Activated CD4-positive, alpha-beta T cell treated with anti-CD3 and anti-CD28 coated beads, Interleukin-2, amount 50 U/mL, for 48 hours (primary cell): Measurements from ENCODE around the gene ZDHHC19.
"Not testable (repeated sequence)": the region's sequence is repeated elsewhere in the genome, so short reads cannot be mapped to it uniquely, and the experiment has no call there.

Experiments used
- DNase-seq, 2 experiments: peaks; one replicate each; pipeline ENCODE4 v3.0.0-alpha.2; 2020

The ZDHHC19 gene

DNA sequence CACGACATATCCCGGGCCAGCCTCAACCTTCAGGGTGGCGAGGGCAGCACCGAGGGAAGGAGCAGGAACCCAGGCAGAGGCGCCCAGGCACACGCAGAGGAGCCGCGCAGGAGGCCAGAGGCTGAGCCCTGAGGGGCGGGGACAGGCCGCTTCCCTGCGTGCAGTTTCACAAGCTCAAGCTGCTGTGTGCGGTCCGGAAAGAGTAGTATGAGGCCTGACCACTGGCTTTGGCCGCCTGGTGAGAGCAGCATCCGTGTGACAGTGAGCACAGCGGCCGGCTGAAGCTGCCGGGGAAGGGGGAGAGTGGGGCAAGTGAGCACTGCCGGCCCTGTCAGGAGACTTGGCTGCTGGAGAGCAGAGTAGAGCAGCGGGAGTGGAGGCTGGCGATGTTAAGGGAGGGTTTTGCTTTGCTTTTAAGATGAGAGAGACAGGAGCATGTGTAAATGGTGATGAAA lies 8.7 kb downstream of the ZDHHC19 start:
- DNase-seq = no peak

GRCh38 chr3:196198771-196199753 lies 12.1 kb downstream of the ZDHHC19 start:
- no peak for DNase-seq

DNA sequence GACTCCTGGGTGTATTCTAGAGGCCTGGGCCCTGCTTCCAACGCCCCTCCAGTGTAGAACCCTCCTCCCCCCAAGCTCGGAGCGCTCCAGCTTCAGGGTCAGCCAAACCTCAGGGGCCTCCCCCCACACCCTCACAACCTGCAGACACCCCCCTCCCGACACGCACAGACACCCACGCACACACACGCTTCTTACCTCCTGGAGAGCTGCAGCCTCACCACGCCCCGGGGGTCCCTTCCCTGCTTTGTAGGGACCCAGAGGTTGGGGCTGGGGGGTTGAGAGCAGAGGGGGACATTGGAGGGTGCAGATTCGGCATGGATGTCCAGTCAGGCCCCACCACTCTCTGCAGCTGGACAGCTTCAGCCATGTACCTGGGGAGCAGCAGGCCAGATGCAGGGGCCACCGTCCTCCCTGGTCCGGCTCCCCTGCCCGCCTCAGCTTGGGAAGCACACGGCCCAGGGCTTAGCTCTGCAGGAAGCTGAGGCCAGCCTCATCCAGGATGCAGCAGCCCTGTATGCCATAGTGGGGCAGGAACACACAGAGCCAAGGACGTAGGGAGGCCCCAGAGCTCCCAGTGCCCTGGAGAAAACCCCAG lies 13.0 kb downstream of the ZDHHC19 start:
- no peak for DNase-seq

- no peak for DNase-seq
Measured at GRCh38 chr3:196197524-196197923, 13.7 kb downstream of the ZDHHC19 start.

GRCh38 chr3:196195664-196196265 lies 15.4 kb downstream of the ZDHHC19 start:
- DNase-seq = no peak

GRCh38 chr3:196194542-196194915 lies 16.7 kb downstream of the ZDHHC19 start:
- DNase-seq = no peak

DNA sequence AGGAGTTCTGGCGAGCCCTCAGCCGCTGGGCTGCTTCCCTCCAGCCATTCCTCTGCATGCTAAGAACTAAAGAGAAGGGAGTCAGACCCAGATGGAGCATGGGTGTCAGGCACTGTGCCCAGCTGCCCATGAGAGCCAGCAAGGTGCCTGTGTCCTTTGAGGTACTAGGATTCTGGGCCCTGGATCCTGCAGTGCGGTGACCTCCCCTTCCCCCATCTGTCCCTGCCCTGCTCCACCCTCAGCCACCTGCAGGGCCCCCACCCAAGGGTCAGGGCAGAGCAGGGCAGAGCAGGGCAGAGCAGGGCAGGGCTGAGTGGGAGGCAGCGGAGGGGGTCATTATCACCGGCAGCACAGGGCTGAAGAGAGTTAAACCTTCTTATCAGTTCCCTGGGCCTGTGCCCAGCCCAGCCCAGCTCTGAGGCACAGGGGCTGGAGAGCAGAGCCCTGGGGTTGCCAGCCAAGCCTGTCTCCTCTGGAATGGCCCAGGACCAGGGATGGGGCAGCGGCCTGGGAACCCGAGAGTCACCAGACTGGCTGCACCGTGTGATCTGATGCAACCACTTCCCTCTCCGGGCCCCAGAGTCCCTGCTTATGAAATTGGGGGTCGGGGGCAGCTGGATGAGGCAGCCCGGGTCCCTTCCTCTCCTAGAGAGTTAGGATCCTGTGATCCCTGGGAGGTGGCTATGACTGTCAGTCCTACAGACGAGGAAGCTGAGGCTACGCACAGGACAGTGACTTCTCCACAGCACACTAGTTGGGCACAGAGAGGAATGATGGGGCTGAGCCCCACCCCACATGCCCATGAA lies 17.3 kb downstream of the ZDHHC19 start:
- DNase-seq = no peak

DNA sequence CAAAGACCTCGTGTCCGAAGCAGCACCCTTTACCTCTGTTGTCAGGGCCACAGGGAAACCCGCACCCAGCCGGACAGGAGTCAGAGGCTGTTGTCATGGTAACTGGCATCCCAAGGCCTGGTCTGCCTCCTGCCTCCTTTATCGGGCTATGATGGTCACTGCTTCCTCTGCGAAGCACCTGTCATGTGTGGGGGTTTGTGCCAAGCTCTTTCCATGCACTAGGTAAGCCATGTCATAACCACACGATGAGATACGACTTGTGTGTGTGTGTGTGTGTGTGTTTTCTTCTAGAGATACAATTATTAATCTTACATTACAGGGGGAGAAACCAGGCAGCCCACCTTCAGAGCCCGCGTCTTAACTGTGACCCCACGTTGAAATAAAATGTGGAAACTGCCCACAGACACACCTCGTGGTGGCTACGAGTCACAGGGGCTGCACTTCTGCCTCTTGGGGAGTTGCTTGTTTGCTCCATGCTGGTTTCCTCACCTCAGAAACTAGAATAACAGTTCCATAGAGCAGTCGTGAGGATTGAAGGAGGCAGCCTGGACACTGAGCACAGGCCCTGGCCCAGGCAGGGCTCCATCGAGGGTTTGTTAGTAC lies 18.0 kb downstream of the ZDHHC19 start:
- DNase-seq = no peak

- DNase-seq = peak in 1 of 2 experiments; percentile 44
Measured at GRCh38 chr3:196192524-196193051, 18.6 kb downstream of the ZDHHC19 start.

DNA sequence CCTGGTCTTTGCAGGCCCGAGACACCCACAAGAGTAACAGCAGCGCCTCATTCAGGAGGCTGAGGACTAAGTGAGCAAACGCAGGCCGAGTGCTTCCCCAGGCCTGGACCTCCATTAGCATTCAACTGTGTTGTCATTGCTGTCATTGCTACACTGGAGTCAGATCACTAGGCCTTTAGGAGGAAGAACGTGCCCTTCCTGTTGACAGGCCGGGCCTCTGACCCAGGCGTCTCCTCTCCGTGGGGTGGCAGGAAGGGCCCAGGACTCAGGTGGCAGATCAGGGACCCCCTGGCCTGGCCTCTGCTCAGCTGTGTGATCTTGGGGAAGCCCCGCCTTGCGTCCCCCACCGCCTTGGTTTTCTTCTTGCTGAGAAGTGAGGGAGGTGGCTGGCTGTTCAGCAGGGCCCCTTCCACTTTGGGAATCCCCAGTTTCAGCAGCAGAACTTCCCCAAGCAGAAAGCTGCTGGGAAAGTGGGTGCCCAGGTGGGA lies 19.1 kb downstream of the ZDHHC19 start:
- peak; percentile 56 to 66 for DNase-seq

DNA sequence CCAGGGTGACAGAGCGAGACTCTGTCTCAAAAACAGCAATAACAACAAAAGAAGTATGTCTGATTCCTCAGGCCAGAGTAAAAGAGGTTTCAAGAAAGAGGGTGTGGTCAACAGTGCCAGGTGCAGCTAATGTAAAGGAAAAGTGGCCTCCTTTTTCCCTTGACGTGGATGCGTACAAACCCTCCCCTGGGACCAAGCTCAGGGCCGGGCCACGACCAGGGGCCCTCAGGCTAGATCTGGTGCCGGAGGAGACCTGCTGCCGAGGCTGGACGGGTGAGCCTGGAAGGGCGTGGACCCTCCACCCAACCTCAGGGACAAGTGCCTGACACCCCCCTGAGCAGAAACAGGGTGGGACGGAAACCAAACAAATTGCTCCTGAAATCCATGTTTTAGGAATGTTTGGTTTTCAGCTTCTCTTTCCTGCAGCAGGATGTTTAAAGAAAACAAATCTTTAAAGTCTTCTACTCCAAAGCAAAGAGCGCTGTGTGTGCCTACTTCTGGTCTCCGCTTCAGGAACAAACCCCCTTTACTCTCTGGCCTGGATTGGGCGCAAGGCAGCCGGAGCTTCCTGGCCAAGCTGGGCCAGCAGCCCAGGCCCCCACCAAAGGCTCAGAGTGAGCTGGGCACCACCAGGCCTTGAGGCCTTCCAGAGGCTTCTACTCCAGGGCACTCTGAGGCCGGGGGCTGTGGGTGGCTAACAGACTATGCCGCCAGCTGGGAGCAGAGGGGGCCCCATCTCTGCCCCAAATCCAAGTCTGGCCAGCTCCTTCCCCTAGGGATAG lies 21.4 kb downstream of the ZDHHC19 start:
- DNase-seq = no peak

- peak in 1 of 2 experiments; percentile 50 for DNase-seq
Measured at GRCh38 chr3:196186651-196187573, 24.3 kb downstream of the ZDHHC19 start.

DNA sequence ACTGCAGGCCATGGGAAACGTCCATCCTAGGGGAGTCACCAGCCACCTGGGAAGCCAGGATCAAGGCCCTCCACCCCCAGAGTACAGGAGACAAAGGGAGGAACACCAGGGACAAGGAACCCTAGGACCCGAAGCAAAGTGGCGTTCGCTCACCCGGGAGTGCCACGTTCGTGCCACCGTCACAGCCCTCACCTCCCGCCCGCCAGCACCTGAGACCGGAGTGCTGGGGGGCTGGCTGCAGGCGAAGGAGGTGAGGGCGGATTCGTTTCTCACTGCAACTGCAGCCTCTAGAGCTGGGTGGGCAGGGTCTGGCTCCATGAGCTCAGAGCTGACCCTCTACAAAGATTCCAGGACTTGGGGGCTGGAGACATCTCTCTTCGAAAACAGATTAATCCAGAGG lies 26.3 kb downstream of the ZDHHC19 start:
- no peak for DNase-seq

- DNase-seq = not testable (repeated sequence)
Measured at GRCh38 chr3:196184169-196184432, 27.1 kb downstream of the ZDHHC19 start.

DNA sequence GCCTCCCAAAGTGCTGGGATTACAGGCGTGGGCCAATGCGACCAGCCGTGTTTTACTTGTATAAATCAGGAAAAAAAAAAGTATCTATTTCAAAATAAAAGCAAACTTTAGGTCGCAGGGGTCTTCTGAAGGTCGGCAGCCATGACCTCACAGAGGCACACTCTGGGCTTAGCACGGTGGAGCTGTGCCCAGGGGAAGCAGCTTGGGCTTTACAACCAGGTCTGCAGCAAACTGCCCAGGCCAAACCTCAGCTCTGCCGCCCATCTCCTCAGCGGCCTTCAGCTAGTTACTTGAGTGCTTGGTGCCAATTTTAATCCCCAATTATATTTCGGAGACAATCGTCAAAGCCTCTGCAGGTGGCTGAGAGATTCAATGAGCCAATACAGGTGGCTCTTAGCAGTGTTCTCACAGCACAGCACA lies 30.1 kb downstream of the ZDHHC19 start:
- no peak for DNase-seq

DNA sequence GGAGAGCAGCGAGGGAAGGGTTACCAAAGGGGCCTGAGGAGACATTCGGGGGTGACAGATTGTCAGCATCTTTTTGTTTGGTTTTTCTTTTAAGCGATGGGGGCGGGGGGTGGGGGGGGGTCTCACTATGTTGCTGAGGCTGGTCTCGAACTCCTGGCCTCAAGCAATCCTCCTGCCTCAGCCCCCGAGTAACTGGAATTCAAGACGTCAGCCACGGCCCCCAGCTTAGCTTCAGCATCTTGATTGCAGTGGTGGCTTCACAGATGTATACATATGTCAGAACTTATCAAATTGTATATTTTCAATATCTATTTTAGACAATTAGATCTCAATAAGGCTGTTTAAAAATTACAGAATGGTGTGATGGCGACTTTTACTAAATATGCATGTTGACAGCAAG lies 30.9 kb downstream of the ZDHHC19 start:
- no peak for DNase-seq

GRCh38 chr3:196179380-196180308 lies 31.6 kb downstream of the ZDHHC19 start:
- peak; percentile 83 to 86 for DNase-seq

DNA sequence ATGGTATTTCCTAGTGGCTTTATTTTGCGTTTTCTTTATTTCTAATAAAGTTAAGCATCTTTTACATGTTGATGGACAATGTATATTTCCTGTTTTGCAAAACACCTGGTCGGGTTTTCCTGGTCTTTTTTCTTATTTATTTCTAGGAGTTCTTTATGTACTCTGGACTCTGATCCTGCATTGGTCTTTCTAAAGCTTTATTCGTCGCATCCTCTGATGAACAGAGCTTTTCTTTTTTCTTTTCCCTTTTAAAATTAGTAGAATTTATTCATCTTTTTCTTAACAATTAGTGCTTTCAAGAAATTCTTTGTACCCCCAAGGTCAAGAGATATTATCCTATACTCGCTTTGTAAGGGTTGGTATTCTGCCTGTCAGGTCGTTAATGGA lies 32.2 kb downstream of the ZDHHC19 start:
- no peak for DNase-seq

DNA sequence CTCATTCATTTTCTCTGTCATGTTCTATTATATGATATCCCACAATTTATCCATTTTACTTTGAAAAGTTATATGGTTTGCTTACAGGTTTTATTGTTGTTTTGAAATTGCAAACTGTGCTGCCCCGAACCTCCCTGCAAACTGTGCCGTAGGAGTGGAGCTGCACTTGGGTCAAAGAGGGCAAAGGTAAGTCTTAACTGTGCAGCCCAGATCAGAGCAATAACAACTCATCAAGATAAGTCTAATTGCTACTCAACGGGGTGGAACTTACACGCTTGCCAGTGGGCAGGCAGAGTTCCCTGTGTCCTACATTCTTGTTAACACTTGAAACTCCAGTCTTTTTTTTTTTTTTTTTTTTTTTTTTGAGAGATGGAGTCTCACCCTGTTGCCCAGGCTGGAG lies 33.2 kb downstream of the ZDHHC19 start:
- no peak for DNase-seq
